C4-2B (cell line): ENCODE data around the gene FAM193B.

Experiments used
- H3K27ac ChIP-seq: fragments of 450-650 bp; 2 replicates; pipeline ENCODE4 v1.5.1; 2017
- ZFX ChIP-seq: fragments of 450-650 bp; IDR thresholded peaks from 2 replicates; pipeline ENCODE4 v1.6.1; 2017
- TF ChIP-seq, protein P1 (sequence below): fragments of 450-650 bp; conservative IDR thresholded peaks from 2 replicates; pipeline ENCODE4 v1.5.1; 2017; ENCODE audit warnings: mild to moderate bottlenecking

Gene FAM193B

DNA sequence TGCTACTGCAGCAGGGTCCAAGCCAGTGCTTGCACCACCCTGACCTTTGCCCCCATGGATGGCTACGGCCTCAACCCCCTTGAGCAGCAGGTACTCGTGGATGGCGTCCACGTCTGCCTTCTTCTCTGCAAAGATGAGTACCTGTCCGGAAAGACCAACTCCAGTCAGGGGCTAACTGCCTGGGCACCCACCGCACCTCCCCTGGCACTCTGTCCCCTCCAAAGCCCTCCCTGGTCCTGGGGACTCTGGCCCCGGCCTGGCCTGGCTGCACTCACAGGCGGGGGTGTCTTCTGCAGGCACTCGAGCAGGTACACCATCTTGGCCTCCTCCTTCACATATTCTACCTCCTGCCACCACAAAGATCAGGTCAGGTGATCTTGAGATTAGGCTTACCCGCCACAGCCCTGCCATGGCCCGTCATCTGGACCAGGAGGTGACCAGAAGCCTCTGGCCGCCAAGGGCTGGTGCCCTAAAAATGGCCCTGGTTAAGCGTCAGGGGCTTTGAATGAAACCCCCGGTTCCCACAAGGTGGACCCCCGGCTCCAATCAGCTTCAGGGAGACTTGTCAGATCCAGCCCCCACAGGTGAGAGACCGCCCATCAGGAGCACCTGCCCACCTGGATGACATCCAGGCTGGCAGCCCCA lies 41.5 kb downstream of the FAM193B start:
- no peak overlapping the region for H3K27ac ChIP-seq
- TF ChIP-seq, protein P1, sequence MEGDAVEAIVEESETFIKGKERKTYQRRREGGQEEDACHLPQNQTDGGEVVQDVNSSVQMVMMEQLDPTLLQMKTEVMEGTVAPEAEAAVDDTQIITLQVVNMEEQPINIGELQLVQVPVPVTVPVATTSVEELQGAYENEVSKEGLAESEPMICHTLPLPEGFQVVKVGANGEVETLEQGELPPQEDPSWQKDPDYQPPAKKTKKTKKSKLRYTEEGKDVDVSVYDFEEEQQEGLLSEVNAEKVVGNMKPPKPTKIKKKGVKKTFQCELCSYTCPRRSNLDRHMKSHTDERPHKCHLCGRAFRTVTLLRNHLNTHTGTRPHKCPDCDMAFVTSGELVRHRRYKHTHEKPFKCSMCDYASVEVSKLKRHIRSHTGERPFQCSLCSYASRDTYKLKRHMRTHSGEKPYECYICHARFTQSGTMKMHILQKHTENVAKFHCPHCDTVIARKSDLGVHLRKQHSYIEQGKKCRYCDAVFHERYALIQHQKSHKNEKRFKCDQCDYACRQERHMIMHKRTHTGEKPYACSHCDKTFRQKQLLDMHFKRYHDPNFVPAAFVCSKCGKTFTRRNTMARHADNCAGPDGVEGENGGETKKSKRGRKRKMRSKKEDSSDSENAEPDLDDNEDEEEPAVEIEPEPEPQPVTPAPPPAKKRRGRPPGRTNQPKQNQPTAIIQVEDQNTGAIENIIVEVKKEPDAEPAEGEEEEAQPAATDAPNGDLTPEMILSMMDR, result no peak
- no peak for TF ChIP-seq ZFX

DNA sequence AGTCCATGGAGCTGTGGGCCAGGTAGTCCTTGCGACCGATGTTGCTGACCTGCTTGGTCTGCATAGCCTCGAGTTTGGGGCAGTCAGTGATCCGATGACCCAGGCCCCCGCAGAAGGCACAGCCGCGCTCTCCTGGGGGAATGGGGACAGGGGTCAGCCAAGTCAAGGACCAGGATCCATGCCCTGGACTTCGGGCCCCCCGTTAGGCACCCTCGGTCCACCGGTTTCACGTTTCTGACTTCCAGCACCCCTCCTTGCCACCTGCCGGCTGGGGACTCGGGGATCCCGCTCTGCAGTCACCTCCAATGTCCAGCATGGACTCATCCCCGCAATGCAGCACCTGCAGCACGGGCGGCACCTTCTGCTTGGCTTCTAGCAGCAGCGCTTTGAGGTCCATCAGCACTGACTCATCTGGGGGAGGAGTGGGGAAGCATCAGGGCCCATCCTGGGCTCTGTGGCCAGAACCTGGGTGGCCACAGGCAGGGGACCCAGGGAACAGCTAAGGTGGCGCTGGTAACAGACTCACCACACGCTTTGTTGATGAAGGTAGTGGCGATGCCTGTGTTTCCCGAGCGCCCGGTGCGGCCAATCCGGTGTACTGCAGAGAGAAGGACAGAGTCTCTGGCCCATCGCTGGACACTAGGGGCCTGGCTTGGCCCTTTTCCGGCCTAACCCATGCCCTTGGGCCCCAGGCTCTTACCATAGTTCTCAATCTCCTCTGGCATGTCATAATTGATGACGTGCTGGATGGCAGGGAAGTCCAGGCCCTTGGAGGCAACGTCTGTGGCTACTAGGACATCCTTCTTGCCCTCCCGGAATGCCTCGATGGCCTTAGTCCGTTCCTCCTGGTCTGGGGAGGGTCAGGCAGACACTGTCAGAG lies 42.3 kb downstream of the FAM193B start:
- TF ChIP-seq ZFX, result no peak
- TF ChIP-seq, protein P1, result no peak
- H3K27ac ChIP-seq, result no peak overlapping the region

DNA sequence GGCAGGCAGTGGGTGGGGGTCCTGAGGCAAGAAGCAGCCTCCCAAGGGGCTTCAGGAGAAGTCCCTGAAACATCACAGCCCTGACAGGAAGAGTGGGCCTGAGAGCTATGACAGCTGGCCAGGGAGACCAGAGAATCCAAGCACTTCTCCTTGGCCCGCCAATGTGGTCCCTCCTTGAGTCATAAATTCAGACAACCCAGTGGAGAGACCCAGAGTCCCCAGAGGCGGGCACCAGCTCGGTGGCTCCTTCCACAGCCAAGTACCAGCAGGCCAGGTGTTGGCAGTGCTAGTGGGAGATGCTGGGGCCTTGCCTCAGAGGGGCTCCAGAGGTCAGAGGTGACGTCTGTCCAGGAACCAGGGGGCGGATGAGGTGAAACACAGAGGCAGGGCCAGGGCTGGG lies 43.2 kb downstream of the FAM193B start:
- no peak overlapping the region for H3K27ac ChIP-seq
- TF ChIP-seq ZFX, result no peak
- TF ChIP-seq, protein P1, result no peak

DNA sequence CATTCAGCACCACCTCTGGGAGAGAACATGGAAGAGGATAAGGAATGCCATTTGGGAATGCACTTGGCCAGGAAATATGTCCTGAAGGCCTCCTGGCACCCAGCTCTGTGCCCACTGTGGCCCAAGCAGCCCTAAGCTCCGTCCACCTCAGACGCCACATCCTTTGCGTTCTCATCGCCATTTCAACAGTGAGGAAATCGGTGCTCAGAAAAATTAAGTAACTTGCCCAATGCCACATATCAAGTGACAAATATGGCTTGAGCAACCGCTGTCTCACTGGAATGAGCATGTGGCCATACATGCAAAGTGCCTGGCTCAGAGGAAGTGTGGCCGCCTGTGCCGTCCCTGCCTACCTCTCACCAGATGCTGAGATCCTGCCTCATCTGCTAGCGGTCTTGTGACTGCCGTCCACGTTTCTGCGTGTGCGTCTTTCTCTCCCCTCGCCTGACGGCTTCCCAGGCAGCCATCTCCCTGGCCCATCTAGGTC lies 43.8 kb downstream of the FAM193B start:
- TF ChIP-seq, protein P1, result no peak
- no peak for TF ChIP-seq ZFX
- H3K27ac ChIP-seq, result no peak overlapping the region

DNA sequence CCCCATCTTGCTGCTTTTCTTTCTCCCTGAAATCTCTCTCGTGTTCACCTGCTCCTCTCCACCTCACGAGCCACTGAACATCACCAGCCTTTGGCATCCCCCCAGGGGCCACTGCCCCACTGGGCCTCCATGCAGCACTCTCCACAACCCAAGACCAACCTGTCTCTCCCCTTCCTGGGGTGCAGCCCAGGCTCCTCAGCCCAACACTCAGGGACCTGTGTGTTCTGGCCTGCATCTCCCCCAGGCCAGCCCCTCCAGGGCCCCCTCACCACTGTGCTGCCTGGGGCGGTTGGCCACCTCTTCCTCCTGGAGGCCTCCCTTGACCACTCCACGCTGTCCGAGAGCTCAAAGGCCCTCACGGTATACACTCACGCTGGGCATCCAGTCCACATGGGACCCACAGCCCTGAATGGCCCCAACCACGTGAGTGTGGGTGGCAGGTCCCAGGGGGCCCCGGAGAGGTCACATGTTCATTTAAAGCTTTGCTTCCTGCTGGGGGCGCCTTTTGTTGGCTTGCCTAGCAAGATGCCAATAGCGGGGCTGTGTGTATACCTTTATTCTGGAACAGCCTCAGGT lies 44.3 kb downstream of the FAM193B start:
- H3K27ac ChIP-seq, result no peak overlapping the region
- TF ChIP-seq, protein P1, result no peak
- TF ChIP-seq ZFX, result no peak

DNA sequence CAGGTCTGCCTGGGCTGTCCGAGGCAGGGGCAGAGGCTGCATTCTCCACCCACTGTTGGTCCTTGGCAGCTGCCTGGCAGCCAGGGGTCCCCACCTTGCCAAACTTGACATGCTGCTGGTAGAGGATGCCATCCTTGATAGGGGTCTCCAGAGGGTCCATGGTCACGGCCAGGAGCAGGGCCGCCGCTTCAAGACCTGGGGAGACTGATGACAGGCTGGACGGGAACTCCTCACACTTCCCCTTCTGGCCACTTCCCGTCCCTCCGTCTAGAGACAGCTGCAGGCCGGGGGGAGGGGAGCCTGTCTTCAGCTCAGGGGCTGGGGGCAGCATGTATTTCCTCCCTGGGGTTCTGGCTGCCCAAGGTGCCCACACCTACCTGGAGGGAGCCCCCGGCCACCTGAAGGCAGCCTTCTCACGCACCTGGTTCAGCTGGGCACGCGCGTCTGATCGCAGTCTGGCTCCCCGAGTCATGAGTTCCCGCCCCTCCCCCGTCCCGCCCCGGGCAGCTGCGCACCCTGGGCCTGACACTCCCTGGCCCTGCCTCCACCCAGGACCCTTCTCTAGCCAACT lies 44.9 kb downstream of the FAM193B start, which contains the start of gene DOK3:
DOK3 (minus strand) TSS at position 446 of the 571 bp plus-strand sequence; CDS start at position 160, 286 bp downstream.
- H3K27ac ChIP-seq, result no peak within 1 kb of the TSS
- TF ChIP-seq, protein P1, result no peak
- TF ChIP-seq ZFX, result no peak
